ENCODE data around the gene ATP9A. TPM values are rescaled to one million over a fixed set of nuclear protein-coding genes. Genes with fewer than 3 reads are reported as not detected.

ATP9A gene
- total RNA-seq, 1 experiment from 2014 or later, result 18.6 TPM

GRCh38 chr20:51608061-51608460 is 160.1 kb downstream of the ATP9A start:
- BruUV-seq (replicated peaks), result no TSS peak
- Histone ChIP-seq H3K4me3 (no peak overlapping the region), H3K79me2 (ENCODE audit: low read depth) (no peaks in the 10 kb centered on the region), H3K4me2 (no peak overlapping the region), H3K4me1 (replicated peaks; ENCODE audit: insufficient read depth) (no peaks in the 10 kb centered on the region), H3F3A (ENCODE audit: insufficient read depth, low read depth) (no peaks in the 10 kb centered on the region), H3K9me2 (ENCODE audit: insufficient read depth) (no peaks in the 10 kb centered on the region), H2AFZ (no peak overlapping the region), H3K27me3 (ENCODE audit: insufficient read depth, low read depth) (no peaks in the 10 kb centered on the region), H4K20me1 (ENCODE audit: insufficient read depth) (no peaks in the 10 kb centered on the region), H3K27ac (no peak overlapping the region), H3K9me3 (ENCODE audit: insufficient read depth, low read depth) (no peaks in the 10 kb centered on the region), H3K36me3 (ENCODE audit: low read depth) (no peaks in the 10 kb centered on the region)
- TF ChIP-seq EZH2 (IDR thresholded peaks at IDR 0.05; ENCODE audit: low read depth), result no peak
- TF ChIP-seq CTCF (conservative IDR thresholded peaks at IDR 0.05), result no peak
- intact Hi-C loops (cut with micrococcal nuclease; ENCODE audit: unreplicated experiment), result no loop called here
- CTCF ChIA-PET, result interaction anchor here (0.7 kb wide), 1 partner anchor 237 kb away, joined by 8 read pairs; no protein-coding TSS in a partner anchor
- POLR2A ChIA-PET (ENCODE audit: unreplicated experiment), result no interaction called here
- DNase-seq, result no peak

GRCh38 chr20:51607170-51607569 is 161.0 kb downstream of the ATP9A start:
- ChIA-PET CTCF (interaction anchor here (0.7 kb wide), 1 partner anchor 237 kb away, joined by 8 read pairs; no protein-coding TSS in a partner anchor), POLR2A (ENCODE audit: unreplicated experiment) (no interaction called here)
- no peak overlapping the region for H2AFZ ChIP-seq
- TF ChIP-seq CTCF (conservative IDR thresholded peaks at IDR 0.05), result no peak
- TF ChIP-seq EZH2 (IDR thresholded peaks at IDR 0.05; ENCODE audit: low read depth), result no peak
- H3F3A ChIP-seq (ENCODE audit: insufficient read depth, low read depth), result no peaks in the 10 kb centered on the region
- H3K4me1 ChIP-seq (replicated peaks; ENCODE audit: insufficient read depth), result no peaks in the 10 kb centered on the region
- no peaks in the 10 kb centered on the region for H3K79me2 ChIP-seq (ENCODE audit: low read depth)
- H3K4me2 ChIP-seq, result no peak overlapping the region
- no peaks in the 10 kb centered on the region for H3K36me3 ChIP-seq (ENCODE audit: low read depth)
- DNase-seq, result no peak
- intact Hi-C loops (cut with micrococcal nuclease; ENCODE audit: unreplicated experiment), result no loop called here
- H3K27ac ChIP-seq, result no peak overlapping the region
- H3K9me3 ChIP-seq (ENCODE audit: insufficient read depth, low read depth), result no peaks in the 10 kb centered on the region
- no peaks in the 10 kb centered on the region for H4K20me1 ChIP-seq (ENCODE audit: insufficient read depth)
- no peak overlapping the region for H3K4me3 ChIP-seq
- H3K9me2 ChIP-seq (ENCODE audit: insufficient read depth), result no peaks in the 10 kb centered on the region
- H3K27me3 ChIP-seq (ENCODE audit: insufficient read depth, low read depth), result no peaks in the 10 kb centered on the region
- BruUV-seq (replicated peaks), result no TSS peak

- ChIA-PET POLR2A (ENCODE audit: unreplicated experiment) (no interaction called here), CTCF (no interaction called here)
- no TSS peak for BruUV-seq (replicated peaks)
- H3K4me2 ChIP-seq, result no peak overlapping the region
- H3F3A ChIP-seq (ENCODE audit: insufficient read depth, low read depth), result no peaks in the 10 kb centered on the region
- H4K20me1 ChIP-seq (ENCODE audit: insufficient read depth), result no peaks in the 10 kb centered on the region
- no peak overlapping the region for H3K4me3 ChIP-seq
- H2AFZ ChIP-seq, result no peak overlapping the region
- DNase-seq, result no peak
- no peaks in the 10 kb centered on the region for H3K9me3 ChIP-seq (ENCODE audit: insufficient read depth, low read depth)
- H3K36me3 ChIP-seq (ENCODE audit: low read depth), result no peaks in the 10 kb centered on the region
- intact Hi-C loops (cut with micrococcal nuclease; ENCODE audit: unreplicated experiment), result no loop called here
- TF ChIP-seq CTCF (conservative IDR thresholded peaks at IDR 0.05), result no peak
- no peak for TF ChIP-seq EZH2 (IDR thresholded peaks at IDR 0.05; ENCODE audit: low read depth)
- H3K27ac ChIP-seq, result no peak overlapping the region
- no peaks in the 10 kb centered on the region for H3K27me3 ChIP-seq (ENCODE audit: insufficient read depth, low read depth)
- H3K4me1 ChIP-seq (replicated peaks; ENCODE audit: insufficient read depth), result no peaks in the 10 kb centered on the region
- no peaks in the 10 kb centered on the region for H3K9me2 ChIP-seq (ENCODE audit: insufficient read depth)
- H3K79me2 ChIP-seq (ENCODE audit: low read depth), result no peaks in the 10 kb centered on the region
These were observed 163.3 kb downstream of the ATP9A start for GRCh38 chr20:51604851-51605250.
